ENCODE data around the gene NTPCR. TPM values are rescaled to one million over a fixed set of nuclear protein-coding genes. Genes with fewer than 3 reads are reported as not detected.
A peak's percentile ranks its signal among the peaks of the same experiment; 100 is the strongest.

The NTPCR gene
- total RNA-seq, 3 donors from 2014 or later, result 27.2 to 40.1 (median 28.8) TPM

GRCh38 chr1:232937741-232938375, 12.6 kb upstream of the NTPCR start:
- H3K4me1 ChIP-seq, result no peaks in the 10 kb centered on the region
- TF ChIP-seq POLR2AphosphoS5 (IDR thresholded peaks at IDR 0.05) (no peak), POLR2A (IDR thresholded peaks at IDR 0.05) (no peak), CTCF (IDR thresholded peaks at IDR 0.05) (no peak)
- intact Hi-C loops (cut with DNase I; ENCODE audit: low total_unique reads), result no loop called here
- no peaks in the 10 kb centered on the region for H3K27me3 ChIP-seq
- H3K36me3 ChIP-seq, result no peaks in the 10 kb centered on the region
- no peaks in the 10 kb centered on the region for H3K9me3 ChIP-seq
- no peak overlapping the region for H3K4me3 ChIP-seq
- peak overlapping the region in 1 of 2 donors; percentile 9 for H3K27ac ChIP-seq
- no peak for DNase-seq (ENCODE audit: low spot score in 2 of 2)

GRCh38 chr1:232938926-232939325, 11.5 kb upstream of the NTPCR start:
- no peaks in the 10 kb centered on the region for H3K4me1 ChIP-seq
- no peak for DNase-seq (ENCODE audit: low spot score in 2 of 2)
- no peaks in the 10 kb centered on the region for H3K9me3 ChIP-seq
- TF ChIP-seq POLR2A (IDR thresholded peaks at IDR 0.05) (no peak), POLR2AphosphoS5 (IDR thresholded peaks at IDR 0.05) (no peak), CTCF (IDR thresholded peaks at IDR 0.05) (no peak)
- no peaks in the 10 kb centered on the region for H3K27me3 ChIP-seq
- intact Hi-C loops (cut with DNase I; ENCODE audit: low total_unique reads), result no loop called here
- H3K36me3 ChIP-seq, result no peaks in the 10 kb centered on the region
- no peak overlapping the region for H3K4me3 ChIP-seq
- H3K27ac ChIP-seq, result no peak overlapping the region

DNA sequence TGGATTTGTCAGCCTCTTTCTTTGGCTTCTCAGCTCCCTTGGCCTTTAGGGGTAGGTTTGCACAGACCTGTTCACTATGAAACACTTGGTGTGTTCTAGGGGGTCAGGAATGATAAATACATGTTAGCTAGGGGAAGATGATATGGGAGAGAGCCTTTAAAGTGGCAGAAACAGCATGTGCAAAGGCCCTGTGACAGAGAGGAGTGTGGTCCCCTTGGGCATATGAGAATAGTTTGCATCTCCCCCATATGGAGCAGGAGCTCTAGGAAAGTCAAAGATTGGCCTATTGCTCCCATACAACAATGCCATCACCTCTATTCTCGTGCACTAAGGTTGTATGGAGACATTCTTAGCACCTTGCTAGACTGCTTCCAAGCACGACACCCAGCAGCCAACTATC, 10.7 kb upstream of the NTPCR start:
- no peak overlapping the region for H3K27ac ChIP-seq
- H3K27me3 ChIP-seq, result no peaks in the 10 kb centered on the region
- no peaks in the 10 kb centered on the region for H3K4me1 ChIP-seq
- no peak for DNase-seq (ENCODE audit: low spot score in 2 of 2)
- intact Hi-C loops (cut with DNase I; ENCODE audit: low total_unique reads), result no loop called here
- no peaks in the 10 kb centered on the region for H3K36me3 ChIP-seq
- H3K9me3 ChIP-seq, result no peaks in the 10 kb centered on the region
- no peak overlapping the region for H3K4me3 ChIP-seq
- TF ChIP-seq POLR2AphosphoS5 (IDR thresholded peaks at IDR 0.05), result no peak
- TF ChIP-seq CTCF (IDR thresholded peaks at IDR 0.05), result no peak

DNA sequence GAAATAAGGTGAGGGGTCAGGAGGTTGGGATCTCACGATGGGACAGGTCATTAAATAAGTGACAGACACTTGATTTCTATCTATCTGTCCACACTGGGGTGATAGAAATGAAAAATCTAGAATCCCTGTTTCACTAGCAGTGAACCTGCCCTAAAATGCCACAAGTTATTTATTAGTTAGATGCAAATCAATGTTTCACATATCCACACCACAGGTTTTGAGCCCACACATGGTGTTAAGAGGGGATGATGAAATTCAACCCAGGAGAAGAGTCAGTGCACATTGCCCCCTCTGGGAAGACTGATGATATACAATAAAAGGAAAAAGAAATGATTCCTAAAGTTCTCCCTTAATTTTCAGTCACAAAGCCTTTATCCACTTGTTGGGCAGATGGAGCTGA, 10.1 kb upstream of the NTPCR start:
- H3K27me3 ChIP-seq, result no peaks in the 10 kb centered on the region
- no peaks in the 10 kb centered on the region for H3K9me3 ChIP-seq
- TF ChIP-seq POLR2AphosphoS5 (IDR thresholded peaks at IDR 0.05) (no peak), POLR2A (IDR thresholded peaks at IDR 0.05) (no peak), CTCF (IDR thresholded peaks at IDR 0.05) (no peak)
- H3K27ac ChIP-seq, result no peak overlapping the region
- H3K4me1 ChIP-seq, result no peaks in the 10 kb centered on the region
- H3K4me3 ChIP-seq, result no peak overlapping the region
- intact Hi-C loops (cut with DNase I; ENCODE audit: low total_unique reads), result no loop called here
- DNase-seq (ENCODE audit: low spot score in 2 of 2), result no peak
- no peaks in the 10 kb centered on the region for H3K36me3 ChIP-seq

GRCh38 chr1:232942413-232943294, 7.8 kb upstream of the NTPCR start:
- Histone ChIP-seq H3K27me3 (no peaks in the 10 kb centered on the region), H3K9me3 (no peaks in the 10 kb centered on the region), H3K36me3 (no peaks in the 10 kb centered on the region), H3K4me1 (no peaks in the 10 kb centered on the region), H3K4me3 (no peak overlapping the region), H3K27ac (no peak overlapping the region)
- DNase-seq (ENCODE audit: low spot score in 2 of 2), result no peak
- TF ChIP-seq POLR2A (IDR thresholded peaks at IDR 0.05), result no peak
- intact Hi-C loops (cut with DNase I; ENCODE audit: low total_unique reads), result no loop called here
